ACHN (cell line): ENCODE measurements around the gene CFAP300.

ENCODE experiments used
- DNase-seq: peaks from one replicate; pipeline ENCODE4 v3.0.0-alpha.2; 2015
- in situ Hi-C: cut with HindIII; loops from 2 replicates; pipeline ENCODE4 v1.10.0; 2017; ENCODE audit warnings: low sequenced_read_pairs, low pct_ligation_motif_present, low pct_unique_long_range_greater_than_20kb

Gene CFAP300

DNA sequence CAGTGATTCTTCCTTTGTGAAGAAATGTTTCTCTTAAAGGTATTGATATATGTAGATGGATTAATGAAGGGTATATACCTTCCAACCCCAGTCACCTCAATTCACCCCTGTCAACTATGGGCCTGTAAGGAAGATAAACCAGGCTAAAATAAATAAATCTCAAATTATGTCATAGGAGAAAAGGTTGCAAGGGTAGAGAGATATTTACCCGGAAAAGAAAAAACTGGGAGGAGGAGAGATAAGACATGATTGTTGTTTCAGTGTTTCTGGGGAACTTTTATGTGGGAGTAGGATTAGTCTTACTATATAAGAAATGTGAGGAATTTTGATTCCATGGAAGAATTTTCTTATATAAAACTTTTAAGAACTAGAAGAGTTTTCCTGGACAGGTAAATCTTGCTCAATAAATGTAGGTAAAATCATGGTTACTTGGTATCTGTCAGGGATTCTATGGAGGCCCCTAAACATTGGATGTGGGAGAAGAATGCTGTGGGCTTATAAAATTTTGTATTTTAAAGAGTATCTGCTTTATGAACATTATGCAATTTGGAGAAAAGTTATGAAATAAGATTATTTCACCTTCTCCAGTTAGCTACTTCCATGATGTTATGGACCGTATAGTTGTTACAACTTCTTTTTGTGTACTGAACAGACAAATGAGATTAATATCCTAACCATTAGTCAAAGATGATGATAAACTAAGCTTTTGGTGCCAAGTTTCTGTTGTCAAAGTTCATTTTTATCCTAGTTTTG is 69.4 kb downstream of the CFAP300 start:
- no peak for DNase-seq
- in situ Hi-C loops = no loop called here

DNA sequence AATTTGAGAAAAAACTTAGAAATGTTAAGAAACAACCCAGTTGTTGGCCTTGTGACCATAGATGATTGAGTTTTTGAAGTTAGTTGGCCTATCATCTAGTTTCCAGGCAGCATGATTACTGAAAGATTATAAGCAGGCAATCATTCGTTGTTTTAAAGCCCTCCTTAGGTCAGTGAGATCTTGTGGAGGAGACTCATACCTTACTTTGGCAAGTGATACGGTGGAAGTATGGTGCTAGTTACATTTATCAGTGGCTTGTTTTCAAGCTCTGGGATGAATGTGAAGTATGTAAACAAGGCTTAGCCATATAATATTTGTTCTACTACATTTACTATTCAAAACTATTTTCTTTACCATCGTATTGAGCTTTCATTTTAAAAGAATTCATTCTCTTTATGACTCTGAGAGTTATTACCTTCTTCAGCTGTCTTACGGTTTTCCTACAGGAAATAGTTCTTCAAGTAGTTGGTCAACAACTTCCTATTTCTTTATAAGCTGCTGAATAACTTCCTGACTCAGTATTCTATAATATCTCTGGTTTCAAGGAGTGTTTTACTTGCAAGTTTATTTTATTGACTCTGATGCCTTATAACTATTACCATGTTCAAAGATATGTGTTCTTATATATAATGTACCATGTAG is 70.4 kb downstream of the CFAP300 start:
- DNase-seq = no peak
- in situ Hi-C loops = no loop called here

DNA sequence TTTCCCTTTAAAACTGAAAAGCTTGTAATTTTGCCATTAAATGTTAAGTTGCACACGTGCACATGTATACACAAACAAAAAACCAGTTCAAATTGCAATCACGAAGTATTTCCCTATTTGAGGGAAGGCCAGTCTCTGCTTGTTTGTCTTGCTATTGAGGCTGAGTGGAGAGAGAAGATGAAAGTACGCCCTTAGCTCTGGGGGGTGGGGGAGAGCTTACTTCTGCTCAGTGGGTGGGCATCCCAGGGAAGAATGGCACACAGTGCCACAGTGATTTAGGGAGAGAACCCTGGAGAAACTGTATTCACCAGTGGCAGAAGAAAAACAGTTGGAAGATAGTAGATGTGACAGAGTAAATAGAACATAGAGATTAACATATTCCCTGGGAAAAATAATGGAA is 71.7 kb downstream of the CFAP300 start:
- in situ Hi-C loops = no loop called here
- DNase-seq = no peak

GRCh38 chr11:102119997-102120396 is 72.8 kb downstream of the CFAP300 start:
- in situ Hi-C loops = no loop called here
- DNase-seq = no peak

DNA sequence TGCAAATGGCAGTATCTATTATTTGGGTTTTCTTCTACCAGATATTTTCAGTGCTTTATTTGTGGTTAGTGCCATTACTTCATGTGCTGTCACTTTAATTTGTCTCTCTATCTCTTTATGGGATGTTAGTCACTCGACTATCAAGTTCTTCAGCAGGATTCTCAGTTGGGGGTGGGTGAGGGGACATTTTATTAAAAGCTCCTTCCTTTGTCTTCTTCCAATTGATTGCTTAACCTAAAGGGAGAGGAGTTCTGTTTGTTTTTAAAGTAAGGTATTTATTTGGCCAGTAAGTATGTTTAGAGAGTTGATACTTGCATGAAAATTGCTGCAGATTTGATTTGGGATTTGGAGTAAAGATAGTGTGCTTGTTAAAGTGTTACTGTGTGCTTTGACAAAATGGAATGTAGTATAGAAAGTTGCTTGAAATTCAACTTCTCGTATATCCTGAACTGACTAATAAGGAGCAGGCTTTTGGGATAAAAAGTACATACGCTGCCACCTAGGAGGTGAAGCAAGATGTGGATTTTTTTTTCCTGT is 73.3 kb downstream of the CFAP300 start:
- in situ Hi-C loops = no loop called here
- DNase-seq = no peak

DNA sequence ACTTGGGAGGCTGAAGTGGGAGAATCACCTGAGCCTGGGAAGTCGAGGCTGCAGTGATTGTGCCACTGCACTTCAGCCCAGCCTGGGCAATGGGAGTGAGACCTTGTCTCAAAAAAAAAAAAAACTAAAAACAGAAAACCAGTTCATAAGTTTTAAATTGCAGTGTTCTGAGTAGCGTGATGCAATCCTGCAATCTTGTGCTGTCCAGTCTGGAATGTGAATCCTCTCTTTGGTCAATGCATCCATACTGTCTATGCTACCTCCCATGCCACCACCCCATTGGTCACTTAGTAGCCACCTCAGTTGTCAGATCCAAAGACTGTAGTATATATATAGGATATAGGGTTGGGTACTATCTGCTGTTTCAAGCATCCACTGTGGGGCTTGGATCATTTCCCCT is 74.1 kb downstream of the CFAP300 start:
- in situ Hi-C loops = no loop called here
- no peak for DNase-seq
